GM12878 (cell line): Measurements from ENCODE around the gene VPS18. TPM values are rescaled to one million over a fixed set of nuclear protein-coding genes. Genes with fewer than 3 reads are reported as not detected.

Source experiments
- ATF3 ChIP-seq: IDR thresholded peaks from 2 replicates; pipeline ENCODE4 v1.6.1; 2011; ENCODE audit warnings: low read depth, mild to moderate bottlenecking, low read length, moderate library complexity, borderline replicate concordance; ENCODE audit errors: extremely low read depth
- BHLHE40 ChIP-seq, 2 experiments: fragments of 450-650 bp in 1 of 2; IDR thresholded peaks; 2 replicates each; pipeline ENCODE4 v1.6.1; 2011 to 2017; ENCODE audit warnings: low read depth in 2 of 2, borderline replicate concordance in 1 of 2, improper control_type of control experiment in 1 of 2, low read length in 1 of 2, mild to moderate bottlenecking in 1 of 2
- CBFB ChIP-seq: IDR thresholded peaks from 2 replicates; pipeline ENCODE4 v1.6.1; 2016; ENCODE audit warnings: antibody characterized with exemption, low read depth
- CBX3 ChIP-seq: fragments of 200-600 bp; sonication (generic); IDR thresholded peaks from 2 replicates; pipeline ENCODE4 v1.6.1; 2016; ENCODE audit warnings: low read depth, borderline replicate concordance
- CEBPB ChIP-seq, 2 experiments: fragments of 150-350 bp in 1 of 2; IDR thresholded peaks; 2 replicates each; pipeline ENCODE4 v1.6.1; 2012 to 2014; ENCODE audit warnings: low read depth in 2 of 2, low read length in 2 of 2, borderline replicate concordance in 1 of 2, inconsistent platforms in 1 of 2
- CHD1 ChIP-seq: IDR thresholded peaks from 2 replicates; pipeline ENCODE4 v1.6.1; 2012; ENCODE audit warnings: low read depth, low read length, improper control_type of control experiment
- CHD4 ChIP-seq: fragments of 200-600 bp; sonication (generic); IDR thresholded peaks from 2 replicates; pipeline ENCODE4 v1.6.1; 2016; ENCODE audit warnings: mild to moderate bottlenecking
- EGR1 ChIP-seq, 2 experiments: IDR thresholded peaks; 1 replicate in 1 of 2; 2 replicates in 1 of 2; pipeline ENCODE4 v1.6.1; 2011 to 2012; ENCODE audit warnings: low read depth in 2 of 2, low read length in 2 of 2, borderline replicate concordance in 1 of 2, mild to moderate bottlenecking in 1 of 2, moderate library complexity in 1 of 2
- EZH2 ChIP-seq: IDR thresholded peaks from 2 replicates; pipeline ENCODE4 v1.6.1; 2012; ENCODE audit warnings: low read depth, mild to moderate bottlenecking, control low read depth, inconsistent platforms, low read length, borderline replicate concordance; ENCODE audit not compliant: control insufficient read depth
- FOXM1 ChIP-seq: IDR thresholded peaks from 2 replicates; pipeline ENCODE4 v1.6.1; 2012; ENCODE audit warnings: low read depth, mild to moderate bottlenecking, inconsistent platforms, low read length, moderate library complexity
- GATAD2B ChIP-seq: fragments of 450-650 bp; conservative IDR thresholded peaks from 2 replicates; pipeline ENCODE4 v1.6.1; 2017; ENCODE audit warnings: low read depth, mild to moderate bottlenecking, moderate library complexity
- IKZF1 ChIP-seq: fragments of 450-650 bp; conservative IDR thresholded peaks from 2 replicates; pipeline ENCODE4 v1.6.1; 2017; ENCODE audit warnings: antibody characterized with exemption, mild to moderate bottlenecking
- JUNB ChIP-seq: IDR thresholded peaks from 2 replicates; pipeline ENCODE4 v1.6.1; 2016; ENCODE audit warnings: antibody characterized with exemption, mild to moderate bottlenecking
- JUND ChIP-seq: IDR thresholded peaks from 2 replicates; pipeline ENCODE4 v1.6.1; 2012; ENCODE audit warnings: low read depth, mild to moderate bottlenecking, low read length, improper control_type of control experiment, moderate library complexity
- MEF2B ChIP-seq: fragments of 450-650 bp; IDR thresholded peaks from 2 replicates; pipeline ENCODE4 v1.6.1; 2018; ENCODE audit warnings: mild to moderate bottlenecking, moderate library complexity; ENCODE audit not compliant: partially characterized antibody, poor library complexity, severe bottlenecking
- MYB ChIP-seq: fragments of 150-350 bp; IDR thresholded peaks from 2 replicates; pipeline ENCODE4 v1.6.1; 2014; ENCODE audit warnings: mild to moderate bottlenecking, low read depth, low read length, borderline replicate concordance
- NFIC ChIP-seq: IDR thresholded peaks from 2 replicates; pipeline ENCODE4 v1.6.1; 2012; ENCODE audit warnings: low read depth, mild to moderate bottlenecking, inconsistent platforms, low read length, moderate library complexity
- NRF1 ChIP-seq: conservative IDR thresholded peaks from 2 replicates; pipeline ENCODE4 v1.6.1; 2011; ENCODE audit warnings: mild to moderate bottlenecking, low read depth, low read length, improper control_type of control experiment
- PKNOX1 ChIP-seq: fragments of 450-650 bp; IDR thresholded peaks from 2 replicates; pipeline ENCODE4 v1.6.1; 2016; ENCODE audit warnings: mild to moderate bottlenecking
- POU2F2 ChIP-seq: IDR thresholded peaks from 3 replicates; pipeline ENCODE4 v1.6.1; 2011; ENCODE audit warnings: low read depth, mild to moderate bottlenecking, low read length, borderline replicate concordance
- RB1 ChIP-seq: fragments of 450-650 bp; formaldehyde crosslinking; IDR thresholded peaks from 2 replicates; pipeline ENCODE4 v1.6.1; 2017; ENCODE audit warnings: mild to moderate bottlenecking, borderline replicate concordance
- SMARCA5 ChIP-seq: fragments of 450-650 bp; IDR thresholded peaks from 2 replicates; pipeline ENCODE4 v1.6.1; 2017; ENCODE audit warnings: mild to moderate bottlenecking
- STAT3 ChIP-seq: IDR thresholded peaks from 2 replicates; pipeline ENCODE4 v1.6.1; 2011; ENCODE audit warnings: low read depth, low read length, improper control_type of control experiment
- WRNIP1 ChIP-seq: IDR thresholded peaks from 2 replicates; pipeline ENCODE4 v1.6.1; 2011; ENCODE audit warnings: low read depth, low read length, improper control_type of control experiment, borderline replicate concordance
- YBX1 ChIP-seq: fragments of 450-650 bp; IDR thresholded peaks from 2 replicates; pipeline ENCODE4 v1.6.1; 2016; ENCODE audit warnings: antibody characterized with exemption
- ZNF687 ChIP-seq: fragments of 450-650 bp; IDR thresholded peaks from 2 replicates; pipeline ENCODE4 v1.6.1; 2017; ENCODE audit warnings: mild to moderate bottlenecking, moderate library complexity
- polyA plus RNA-seq, 11 experiments: library from polyadenylated mRNA; depleted of rRNA in 4 of 11; unstranded in 6 of 11; stranded (reverse) in 5 of 11; fragments of >200 nt; fragmentation: Nextera tagmentation in 4 of 11; fragmentation: Illumina TruSeq in 1 of 11; extraction: Ambion mirVana in 4 of 11; extraction: Trizol in 1 of 11; gene quantifications; 1 replicate in 1 of 11; 2 replicates in 10 of 11; pipeline versions ENCODE4 v1.2.1 to v1.2.3, GENCODE V29; 2011 to 2016; ENCODE audit warnings: inconsistent platforms in 2 of 11, missing spikeins in 2 of 11, low read depth in 1 of 11
- total RNA-seq, 4 experiments: library from RNA; depleted of rRNA in 3 of 4; stranded (reverse); fragments of >200 nt in 3 of 4; fragmentation: Illumina TruSeq in 1 of 4; extraction: Trizol in 1 of 4; gene quantifications; 2 replicates each; pipeline versions ENCODE4 v1.2.1 to v1.2.3, GENCODE V29; 2013 to 2021

Gene VPS18
- total and polyA plus RNA-seq, 10 of the 15 experiments (the other 5 are each of a cell fraction or from before 2014, with no cell fraction given), result 0.71 to 20.4 (median 10.6) TPM

- peak; percentile 77 for TF ChIP-seq ZNF687
- peak; percentile 88 for TF ChIP-seq GATAD2B
- TF ChIP-seq CBX3, result no peak
- peak; percentile 23 to 77; a peak in 2 of 4 replicates for TF ChIP-seq BHLHE40 (IDR thresholded peaks at IDR 0.05; ENCODE audit: borderline replicate concordance in 1 of 2, low read depth in 2 of 2, low read length in 1 of 2)
- no peak for TF ChIP-seq YBX1
- TF ChIP-seq MYB, result no peak
- no peak for TF ChIP-seq JUNB
- peak; percentile 92 for TF ChIP-seq SMARCA5
- peak; percentile 53 for TF ChIP-seq MEF2B
- TF ChIP-seq CEBPB (IDR thresholded peaks at IDR 0.05; ENCODE audit: borderline replicate concordance in 1 of 2, low read depth in 2 of 2, low read length in 2 of 2), result no peak
- TF ChIP-seq EGR1 (IDR thresholded peaks at IDR 0.05; ENCODE audit: borderline replicate concordance in 1 of 2, low read depth in 2 of 2, low read length in 2 of 2), result peak in 1 of 2 experiments; percentile 88; a peak in 2 of 3 replicates
- TF ChIP-seq CBFB, result no peak
- no peak for TF ChIP-seq NFIC
- TF ChIP-seq JUND, result no peak
- no peak for TF ChIP-seq CHD1
- TF ChIP-seq NRF1, result no peak
- TF ChIP-seq ATF3, result no peak
- TF ChIP-seq IKZF1, result peak; percentile 78
- TF ChIP-seq PKNOX1, result 0 out of 2 replicates have a peak, but pooled peaks have one; percentile 33
- TF ChIP-seq FOXM1, result no peak
- no peak for TF ChIP-seq CHD4
- TF ChIP-seq POU2F2, result peak; percentile 45; the same call in 1 of the 3 replicates
- peak; percentile 45; the same call in 1 of the 2 replicates for TF ChIP-seq RB1
- no peak for TF ChIP-seq WRNIP1
- TF ChIP-seq STAT3, result no peak
- no peak for TF ChIP-seq EZH2
Measured at GRCh38 chr15:40873694-40874561, 20.3 kb upstream of the VPS18 start, which contains the start of gene RHOV (continued).
